Pancreas (tissue), 10 donors: ENCODE data around the gene EXO1. TPM values are rescaled to one million over a fixed set of nuclear protein-coding genes. Genes with fewer than 3 reads are reported as not detected.
"Not testable (repeated sequence)": the region's sequence is repeated elsewhere in the genome, so short reads cannot be mapped to it uniquely, and the experiment has no call there.

Experiments used
- ATAC-seq, 4 donors: fragments of 200-7000 bp; cut with Tn5 transposase; one replicate each; pipeline versions ENCODE4 v1.8.0 to v1.9.1; 2020; ENCODE audit warnings: mild to moderate bottlenecking in 4 of 4, moderate library complexity in 4 of 4
- DNase-seq, 6 donors: peaks; one replicate each; pipeline ENCODE4 v3.0.0-alpha.2; 2020
- FAIRE-seq: peaks from 2 replicates; lab custom pipeline; 2012; peaks lifted over from hg19 to GRCh38; lab: Jason Lieb, UNC
- H3K27ac ChIP-seq, 4 donors: fragments of 200-600 bp; sonication (generic); 1 replicate in 3 of 4; 2 replicates in 1 of 4; pipeline versions ENCODE4 v1.5.0 to v1.8.0; 2020
- H3K27me3 ChIP-seq, 4 donors: fragments of 200-600 bp; one replicate each; pipeline ENCODE4 v1.8.0; 2021
- H3K36me3 ChIP-seq, 3 donors: fragments of 200-600 bp; sonication (generic) in 1 of 3; one replicate each; pipeline versions ENCODE4 v1.5.0 to v1.8.0; 2020 to 2021
- H3K4me1 ChIP-seq, 3 donors: fragments of 200-600 bp; one replicate each; pipeline ENCODE4 v1.8.0; 2021
- H3K4me3 ChIP-seq, 4 donors: fragments of 200-600 bp; sonication (generic) in 2 of 4; one replicate each; pipeline versions ENCODE4 v1.5.0 to v1.8.0; 2020 to 2021
- H3K9me3 ChIP-seq, 4 donors: fragments of 200-600 bp; one replicate each; pipeline ENCODE4 v1.8.0; 2021
- WGBS, 2 donors: extraction: QIAGEN DNeasy Blood & Tissue Kit; methylation state at CpG; one replicate each; pipeline ENCODE4 v1.1.7; 2013; 5-methylcytosine and 5-hydroxymethylcytosine counted together
- intact Hi-C, 3 donors: fragments of 100-400 bp; cut with DNase I; formaldehyde crosslinking; loops; one replicate each; pipeline versions ENCODE4 v1.11.1 to v1.14.2; 2022
- polyA plus RNA-seq, 2 donors: library from polyadenylated mRNA; stranded (reverse); fragments of 200-250 nt; gene quantifications; one replicate each; pipeline ENCODE4 v1.2.3, GENCODE V29; 2013
- total RNA-seq, 6 donors: library from RNA; stranded (reverse); fragmentation: NEBNext Ultra II Directional in 4 of 6; extraction: Animal tissue kit (Norgen Biotek cat#: 25700) in 4 of 6; gene quantifications; one replicate each; pipeline versions ENCODE4 v1.2.1 to v1.2.4, GENCODE V29; 2021 to 2023
- TF ChIP-seq, protein P1 (sequence below), 4 donors: fragments of 200-600 bp; sonication (generic) in 3 of 4; IDR thresholded peaks; one replicate each; pipeline versions ENCODE4 v1.5.0 to v1.8.0; 2021; ENCODE audit warnings: antibody characterized with exemption in 4 of 4
- donor health status: healthy with polysubstance abuse.
- donor health status: DM: no; HTN: no; CAD: no; lungs with moderate emphysema.
- donor health status: DM: no; HTN: no; CAD: no.
- donor health status: control.
- donor health status: control.
- donor health status: Bipolar disorder and iron deficiency.
- donor health status: DM: yes; HTN: yes; CAD: no.
- donor health status: DM: no; HTN: no; CAD: no.
- donor health status: DM: no; HTN: no; CAD: no.
- donor health status: DM: yes; HTN: yes; CAD: no.

EXO1 gene
- total and polyA plus RNA-seq, 8 donors, result 0.08 to 0.84 (median 0.34) TPM; not detected in 2

DNA sequence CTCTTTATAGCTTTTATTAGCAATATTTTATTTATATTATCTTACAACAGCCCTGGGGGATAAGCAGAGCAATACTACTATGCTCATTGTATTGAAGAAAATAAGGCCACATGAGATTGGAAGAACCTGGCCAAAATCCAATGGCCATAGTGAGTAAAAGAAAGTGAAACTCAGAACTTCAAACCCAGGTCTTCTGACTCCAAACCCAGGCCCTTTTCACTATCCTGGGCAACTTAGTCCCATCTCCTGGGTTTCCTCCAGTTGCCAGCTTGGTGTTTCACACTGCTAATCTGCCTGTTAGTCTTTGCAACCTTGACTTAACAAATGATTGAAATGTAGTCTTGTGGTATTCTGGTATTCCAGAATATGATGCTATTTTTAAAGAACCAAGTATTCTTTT, 22.4 kb upstream of the EXO1 start:
- no peak overlapping the region for H3K4me3 ChIP-seq
- no peaks in the 10 kb centered on the region for H3K36me3 ChIP-seq
- H3K9me3 ChIP-seq, result no peaks in the 10 kb centered on the region
- no peak for DNase-seq
- no peak overlapping the region for H3K27ac ChIP-seq
- ATAC-seq, result no peak
- intact Hi-C loops, result no loop called here
- TF ChIP-seq, protein P1, sequence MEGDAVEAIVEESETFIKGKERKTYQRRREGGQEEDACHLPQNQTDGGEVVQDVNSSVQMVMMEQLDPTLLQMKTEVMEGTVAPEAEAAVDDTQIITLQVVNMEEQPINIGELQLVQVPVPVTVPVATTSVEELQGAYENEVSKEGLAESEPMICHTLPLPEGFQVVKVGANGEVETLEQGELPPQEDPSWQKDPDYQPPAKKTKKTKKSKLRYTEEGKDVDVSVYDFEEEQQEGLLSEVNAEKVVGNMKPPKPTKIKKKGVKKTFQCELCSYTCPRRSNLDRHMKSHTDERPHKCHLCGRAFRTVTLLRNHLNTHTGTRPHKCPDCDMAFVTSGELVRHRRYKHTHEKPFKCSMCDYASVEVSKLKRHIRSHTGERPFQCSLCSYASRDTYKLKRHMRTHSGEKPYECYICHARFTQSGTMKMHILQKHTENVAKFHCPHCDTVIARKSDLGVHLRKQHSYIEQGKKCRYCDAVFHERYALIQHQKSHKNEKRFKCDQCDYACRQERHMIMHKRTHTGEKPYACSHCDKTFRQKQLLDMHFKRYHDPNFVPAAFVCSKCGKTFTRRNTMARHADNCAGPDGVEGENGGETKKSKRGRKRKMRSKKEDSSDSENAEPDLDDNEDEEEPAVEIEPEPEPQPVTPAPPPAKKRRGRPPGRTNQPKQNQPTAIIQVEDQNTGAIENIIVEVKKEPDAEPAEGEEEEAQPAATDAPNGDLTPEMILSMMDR (IDR thresholded peaks at IDR 0.05), result no peak
- FAIRE-seq, result no peak
- H3K27me3 ChIP-seq, result no peaks in the 10 kb centered on the region
- no peaks in the 10 kb centered on the region for H3K4me1 ChIP-seq

GRCh38 chr1:241826613-241827012, 21.4 kb upstream of the EXO1 start:
- DNase-seq, FAIRE-seq, H3K36me3 ChIP-seq, intact Hi-C loops, ATAC-seq, H3K9me3 ChIP-seq, H3K27me3 ChIP-seq, H3K4me1 ChIP-seq, H3K27ac ChIP-seq, H3K4me3 ChIP-seq: not testable (repeated sequence)
- WGBS, 2 donors, result 91 to 92% methylated on average over 9 of the region's 9 CpGs

GRCh38 chr1:241827264-241827663, 20.7 kb upstream of the EXO1 start:
- intact Hi-C loops, result no loop called here
- Histone ChIP-seq H3K27me3 (no peaks in the 10 kb centered on the region), H3K4me1 (no peaks in the 10 kb centered on the region), H3K9me3 (no peaks in the 10 kb centered on the region), H3K36me3 (no peaks in the 10 kb centered on the region), H3K27ac (no peak overlapping the region), H3K4me3 (no peak overlapping the region)
- 89 to 95% methylated on average over 2 of the region's 2 CpGs for WGBS, 2 donors
- no peak for ATAC-seq
- TF ChIP-seq, protein P1 (IDR thresholded peaks at IDR 0.05), result no peak
- FAIRE-seq, result no peak
- no peak for DNase-seq

GRCh38 chr1:241828463-241829021, 19.5 kb upstream of the EXO1 start:
- no peaks in the 10 kb centered on the region for H3K36me3 ChIP-seq
- DNase-seq, result no peak
- no peaks in the 10 kb centered on the region for H3K27me3 ChIP-seq
- intact Hi-C loops, result no loop called here
- no peaks in the 10 kb centered on the region for H3K4me1 ChIP-seq
- FAIRE-seq, result no peak
- ATAC-seq, result no peak
- H3K27ac ChIP-seq, result no peak overlapping the region
- H3K9me3 ChIP-seq, result no peaks in the 10 kb centered on the region
- 80 to 83% methylated on average over 3 of the region's 3 CpGs for WGBS, 2 donors
- TF ChIP-seq, protein P1 (IDR thresholded peaks at IDR 0.05), result no peak
- no peak overlapping the region for H3K4me3 ChIP-seq

- Histone ChIP-seq H3K36me3 (no peaks in the 10 kb centered on the region), H3K9me3 (no peaks in the 10 kb centered on the region), H3K27me3 (no peaks in the 10 kb centered on the region), H3K27ac (no peak overlapping the region), H3K4me3 (no peak overlapping the region), H3K4me1 (no peaks in the 10 kb centered on the region)
- no peak for ATAC-seq
- TF ChIP-seq, protein P1 (IDR thresholded peaks at IDR 0.05), result no peak
- no peak for DNase-seq
- intact Hi-C loops, result no loop called here
- peak; percentile 63 for FAIRE-seq
Observed at GRCh38 chr1:241829468-241829867, 18.5 kb upstream of the EXO1 start.
